Measurements from ENCODE around the gene PCMT1. TPM values are rescaled to one million over a fixed set of nuclear protein-coding genes. Genes with fewer than 3 reads are reported as not detected.
A peak's percentile ranks its signal among the peaks of the same experiment; 100 is the strongest.

The PCMT1 gene
- total and polyA plus RNA-seq, 10 of the 15 experiments (the other 5 are each of a cell fraction or from before 2014, with no cell fraction given) = 48.5 to 126 (median 81.2) TPM

- TF ChIP-seq ASH2L (IDR thresholded peaks at IDR 0.05; ENCODE audit: borderline replicate concordance, low read depth) = peak; percentile 92; the same call in 1 of the 2 replicates
- TF ChIP-seq ETV6 (conservative IDR thresholded peaks at IDR 0.05 in 1 of 2, IDR thresholded peaks at IDR 0.05 in 1 of 2; ENCODE audit: borderline replicate concordance in 1 of 2, low read depth in 1 of 2) = peak in 1 of 2 experiments; percentile 41; a peak in 1 of 4 replicates
- TF ChIP-seq ZNF217 (IDR thresholded peaks at IDR 0.05) = no peak
- peak; percentile 9; the same call in 1 of the 2 replicates for TF ChIP-seq MAX (IDR thresholded peaks at IDR 0.05; ENCODE audit: low read depth, low read length)
- TF ChIP-seq NFXL1 (IDR thresholded peaks at IDR 0.05; ENCODE audit: borderline replicate concordance) = no peak
- TF ChIP-seq ZNF622 (IDR thresholded peaks at IDR 0.05) = no peak
- peak; percentile 42 for TF ChIP-seq TCF12 (IDR thresholded peaks at IDR 0.05; ENCODE audit: low read depth, low read length)
- TF ChIP-seq ZBTB33 (IDR thresholded peaks at IDR 0.05) = no peak
- 0 out of 2 replicates have a peak, but pooled peaks have one; percentile 17 for TF ChIP-seq IRF4 (IDR thresholded peaks at IDR 0.05; ENCODE audit: low read depth, low read length)
- TF ChIP-seq ESRRA (IDR thresholded peaks at IDR 0.05; ENCODE audit: low read length) = no peak
- TF ChIP-seq PML (IDR thresholded peaks at IDR 0.05; ENCODE audit: low read length) = peak; percentile 93
- no peak for TF ChIP-seq ZZZ3 (IDR thresholded peaks at IDR 0.05; ENCODE audit: control insufficient read depth, insufficient read length, low read depth)
- TF ChIP-seq FOXK2 (IDR thresholded peaks at IDR 0.05) = no peak
- no peak for TF ChIP-seq ELK1 (IDR thresholded peaks at IDR 0.05; ENCODE audit: low read depth, low read length)
- peak; percentile 86 for TF ChIP-seq IKZF1 (conservative IDR thresholded peaks at IDR 0.05)
- no peak for TF ChIP-seq HSF1 (IDR thresholded peaks at IDR 0.05; ENCODE audit: low read depth, low read length)
- TF ChIP-seq WRNIP1 (IDR thresholded peaks at IDR 0.05; ENCODE audit: borderline replicate concordance, low read depth, low read length) = no peak
- peak; percentile 92; the same call in 1 of the 2 replicates for TF ChIP-seq BACH1 (IDR thresholded peaks at IDR 0.05; ENCODE audit: borderline replicate concordance)
- TF ChIP-seq SMAD1 (IDR thresholded peaks at IDR 0.05; ENCODE audit: low read depth, partially characterized antibody) = no peak
- TF ChIP-seq RAD21 (IDR thresholded peaks at IDR 0.05; ENCODE audit: insufficient read depth, low read depth, low read length) = no peak
- no peak for TF ChIP-seq ATF7 (IDR thresholded peaks at IDR 0.05; ENCODE audit: low read depth)
- no peak for TF ChIP-seq JUND (IDR thresholded peaks at IDR 0.05; ENCODE audit: low read depth, low read length)
- peak; percentile 63; the same call in 1 of the 2 replicates for TF ChIP-seq CBFB (IDR thresholded peaks at IDR 0.05; ENCODE audit: low read depth)
- no peak for TF ChIP-seq USF1 (IDR thresholded peaks at IDR 0.05; ENCODE audit: borderline replicate concordance, extremely low read length, insufficient read depth, low read depth, low read length)
These were observed 31.7 kb upstream of the PCMT1 start, which contains the start of gene LATS1 (continued) for GRCh38 chr6:149717588-149718458.
